Activated CD4-positive, alpha-beta T cell treated with anti-CD3 and anti-CD28 coated beads for 1 hour (primary cell): ENCODE results near the gene TUBGCP2.
"Not testable (repeated sequence)": the region's sequence is repeated elsewhere in the genome, so short reads cannot be mapped to it uniquely, and the experiment has no call there.

Experiments
- DNase-seq: peaks from one replicate; pipeline ENCODE4 v3.0.0-alpha.2; 2020

Gene TUBGCP2

GRCh38 chr10:133324198-133324792, 15.6 kb upstream of the TUBGCP2 start:
- peak; percentile 33 for DNase-seq

- not testable (repeated sequence) for DNase-seq
These were observed 13.5 kb upstream of the TUBGCP2 start for GRCh38 chr10:133322064-133322709.

GRCh38 chr10:133320852-133321422, 12.3 kb upstream of the TUBGCP2 start:
- DNase-seq: not testable (repeated sequence)

GRCh38 chr10:133318494-133319127, 9.9 kb upstream of the TUBGCP2 start:
- peak; percentile 45 for DNase-seq

GRCh38 chr10:133316732-133317131, 8.1 kb upstream of the TUBGCP2 start:
- DNase-seq: no peak

GRCh38 chr10:133316266-133316665, 7.6 kb upstream of the TUBGCP2 start:
- no peak for DNase-seq

GRCh38 chr10:133315847-133316246, 7.2 kb upstream of the TUBGCP2 start:
- no peak for DNase-seq

- no peak for DNase-seq
These were observed 6.2 kb upstream of the TUBGCP2 start for GRCh38 chr10:133314911-133315310.

- DNase-seq: no peak
These were observed 4.5 kb upstream of the TUBGCP2 start for GRCh38 chr10:133313192-133313591.

- no peak for DNase-seq
These were observed 4.1 kb upstream of the TUBGCP2 start for GRCh38 chr10:133312769-133313145.

- DNase-seq: no peak
These were observed 3.5 kb upstream of the TUBGCP2 start for GRCh38 chr10:133312016-133312768.

GRCh38 chr10:133311570-133311969, 2.9 kb upstream of the TUBGCP2 start:
- no peak for DNase-seq

- DNase-seq: no peak
These were observed 2.1 kb upstream of the TUBGCP2 start for GRCh38 chr10:133310789-133311188.

GRCh38 chr10:133310399-133310755, 1.7 kb upstream of the TUBGCP2 start:
- DNase-seq: no peak

- no peak for DNase-seq
These were observed 1.2 kb upstream of the TUBGCP2 start for GRCh38 chr10:133309720-133310398.

- DNase-seq: peak; percentile 85
These were observed 538 bp upstream of the TUBGCP2 start for GRCh38 chr10:133309100-133309719.

GRCh38 chr10:133307776-133308420, 774 bp downstream of the TUBGCP2 start:
- peak; percentile 80 for DNase-seq

- no peak for DNase-seq
These were observed 1.7 kb downstream of the TUBGCP2 start for GRCh38 chr10:133306941-133307379.

GRCh38 chr10:133306097-133306476, 2.6 kb downstream of the TUBGCP2 start:
- no peak for DNase-seq

- DNase-seq: no peak
These were observed 5.5 kb downstream of the TUBGCP2 start for GRCh38 chr10:133303206-133303605.

- DNase-seq: no peak
These were observed 6.4 kb downstream of the TUBGCP2 start for GRCh38 chr10:133302230-133302629.

GRCh38 chr10:133299738-133300137, 8.9 kb downstream of the TUBGCP2 start:
- no peak for DNase-seq
